H1 (cell line): ENCODE data around the gene PI4KB. TPM values are rescaled to one million over a fixed set of nuclear protein-coding genes. Genes with fewer than 3 reads are reported as not detected.

Experiments
- CTCF ChIA-PET: fragments of 300-600 bp; sonication (Branson Sonifier 250); formaldehyde crosslinking; loops from one replicate; lab custom pipeline; 2021; ENCODE audit not compliant: partially characterized antibody; lab: Charles Lee
- POLR2A ChIA-PET: fragments of 300-600 bp; sonication (Branson Sonifier 250); formaldehyde crosslinking; loops from one replicate; lab custom pipeline; 2021; ENCODE audit warnings: inconsistent platforms; ENCODE audit not compliant: partially characterized antibody; lab: Charles Lee
- DNase-seq, 2 experiments: peaks; one replicate each; pipeline versions ENCODE4 v3.0.0 to v3.0.0-alpha.2; 2010 to 2022; ENCODE audit warnings: low spot score in 2 of 2, low read depth in 1 of 2, mixed read lengths in 1 of 2
- FAIRE-seq: peaks from 2 replicates; lab custom pipeline; 2011; peaks lifted over from hg19 to GRCh38; lab: Jason Lieb, UNC
- H2AFZ ChIP-seq: 2 replicates; pipeline ENCODE4 v1.8.1; 2012; ENCODE audit warnings: low read length, inconsistent platforms
- H2AK5ac ChIP-seq: 2 replicates; pipeline ENCODE4 v1.6.1; 2013; ENCODE audit warnings: low read depth, low read length
- H2BK120ac ChIP-seq: replicated peaks from 2 replicates; pipeline ENCODE3; 2013; ENCODE audit warnings: low read depth, low read length, inconsistent platforms
- H2BK12ac ChIP-seq: 2 replicates; pipeline ENCODE4 v1.6.1; 2013; ENCODE audit warnings: low read depth, low read length
- H2BK15ac ChIP-seq: 2 replicates; pipeline ENCODE4 v1.6.1; 2013; ENCODE audit warnings: low read length
- H2BK20ac ChIP-seq: 2 replicates; pipeline ENCODE4 v1.6.1; 2013; ENCODE audit warnings: low read length
- H2BK5ac ChIP-seq: 2 replicates; pipeline ENCODE4 v1.6.1; 2013; ENCODE audit warnings: low read depth, low read length
- H3K14ac ChIP-seq: 2 replicates; pipeline ENCODE4 v1.6.1; 2013; ENCODE audit warnings: inconsistent platforms; ENCODE audit not compliant: insufficient read length
- H3K18ac ChIP-seq: 2 replicates; pipeline ENCODE4 v1.6.1; 2013; ENCODE audit warnings: low read length; ENCODE audit errors: extremely low read depth
- H3K23ac ChIP-seq: 2 replicates; pipeline ENCODE4 v1.6.1; 2013; ENCODE audit warnings: inconsistent platforms; ENCODE audit not compliant: insufficient read length
- H3K23me2 ChIP-seq: 2 replicates; pipeline ENCODE4 v1.6.1; 2013; ENCODE audit warnings: low read depth, low read length
- H3K27ac ChIP-seq: 2 replicates; pipeline ENCODE4 v1.6.1; 2011; ENCODE audit warnings: low read depth, low read length, inconsistent platforms
- H3K27me3 ChIP-seq, 4 experiments: replicated peaks in 1 of 4; 1 replicate in 1 of 4; 2 replicates in 3 of 4; pipeline versions ENCODE4 v1.6.1 to v1.8.1; 2011 to 2013; ENCODE audit warnings: low read length in 3 of 4, mild to moderate bottlenecking in 3 of 4, inconsistent platforms in 2 of 4, mixed read lengths in 2 of 4, moderate library complexity in 1 of 4; ENCODE audit not compliant: control insufficient read depth in 3 of 4, insufficient read depth in 3 of 4; ENCODE audit errors: extremely low read depth in 1 of 4
- H3K36me3 ChIP-seq, 4 experiments: 2 replicates each; pipeline versions ENCODE4 v1.6.1 to v1.8.1; 2011 to 2013; ENCODE audit warnings: mild to moderate bottlenecking in 4 of 4, low read length in 3 of 4, moderate library complexity in 2 of 4, control low read depth in 1 of 4, inconsistent platforms in 1 of 4; ENCODE audit not compliant: insufficient read depth in 4 of 4, control insufficient read depth in 2 of 4
- H3K4ac ChIP-seq: replicated peaks from 2 replicates; pipeline ENCODE3; 2013; ENCODE audit warnings: low read length, low read depth, mixed read lengths, inconsistent platforms; ENCODE audit not compliant: insufficient read length
- H3K4me1 ChIP-seq, 4 experiments: replicated peaks in 1 of 4; 1 replicate in 1 of 4; 2 replicates in 3 of 4; pipeline versions ENCODE4 v1.6.1 to v1.8.1; 2011 to 2013; ENCODE audit warnings: low read length in 3 of 4, inconsistent platforms in 2 of 4, mixed read lengths in 1 of 4; ENCODE audit not compliant: insufficient read depth in 4 of 4, control insufficient read depth in 3 of 4
- H3K4me2 ChIP-seq, 2 experiments: 2 replicates each; pipeline versions ENCODE4 v1.6.1 to v1.8.1; 2011 to 2013; ENCODE audit warnings: low read depth in 2 of 2, low read length in 2 of 2, control low read depth in 1 of 2, inconsistent platforms in 1 of 2, mild to moderate bottlenecking in 1 of 2; ENCODE audit not compliant: insufficient read depth in 1 of 2
- H3K4me3 ChIP-seq, 4 experiments: fragments of 200-600, 300-600 bp in 1 of 4; sonication (generic), shearing (Covaris generic), sonication (Bioruptor Twin) in 1 of 4; 2 replicates each; pipeline versions ENCODE4 v1.5.1 to v1.8.1; 2011 to 2016; ENCODE audit warnings: low read length in 4 of 4, low read depth in 3 of 4, control low read depth in 2 of 4, inconsistent platforms in 2 of 4, mild to moderate bottlenecking in 2 of 4, mixed read lengths in 1 of 4, moderate library complexity in 1 of 4; ENCODE audit not compliant: insufficient read depth in 2 of 4; ENCODE audit errors: extremely low read depth in 1 of 4
- H3K56ac ChIP-seq: replicated peaks from 2 replicates; pipeline ENCODE3; 2013; ENCODE audit warnings: low read depth, mild to moderate bottlenecking, mixed read lengths, low read length, inconsistent platforms; ENCODE audit not compliant: insufficient read length
- H3K79me1 ChIP-seq: 2 replicates; pipeline ENCODE4 v1.6.1; 2013; ENCODE audit warnings: low read depth, low read length, control low read depth
- H3K79me2 ChIP-seq, 2 experiments: 2 replicates each; pipeline versions ENCODE4 v1.6.1 to v1.8.1; 2012 to 2013; ENCODE audit warnings: low read length in 2 of 2, mild to moderate bottlenecking in 2 of 2, inconsistent platforms in 1 of 2; ENCODE audit not compliant: insufficient read depth in 2 of 2, control insufficient read depth in 1 of 2
- H3K9ac ChIP-seq, 4 experiments: replicated peaks in 1 of 4; 1 replicate in 1 of 4; 2 replicates in 3 of 4; pipeline versions ENCODE4 v1.6.1 to v1.8.1; 2011 to 2013; ENCODE audit warnings: low read depth in 3 of 4, low read length in 3 of 4, control low read depth in 2 of 4, mild to moderate bottlenecking in 2 of 4, moderate library complexity in 2 of 4, inconsistent platforms in 1 of 4; ENCODE audit errors: extremely low read depth in 1 of 4
- H3K9me3 ChIP-seq, 2 experiments: 2 replicates each; pipeline versions ENCODE4 v1.6.1 to v1.8.1; 2012 to 2013; ENCODE audit warnings: mild to moderate bottlenecking in 2 of 2, moderate library complexity in 2 of 2, control low read depth in 1 of 2, inconsistent platforms in 1 of 2, low read depth in 1 of 2, low read length in 1 of 2, mixed read lengths in 1 of 2; ENCODE audit not compliant: insufficient read depth in 2 of 2
- H4K20me1 ChIP-seq, 2 experiments: replicated peaks in 1 of 2; 2 replicates each; pipeline versions ENCODE3 to v1.8.1; 2011 to 2013; ENCODE audit warnings: inconsistent platforms in 2 of 2, low read length in 2 of 2, mild to moderate bottlenecking in 1 of 2; ENCODE audit not compliant: insufficient read depth in 2 of 2, control insufficient read depth in 1 of 2
- H4K5ac ChIP-seq: 2 replicates; pipeline ENCODE4 v1.6.1; 2013; ENCODE audit warnings: low read length, low read depth, mixed read lengths, inconsistent platforms; ENCODE audit not compliant: insufficient read length
- H4K8ac ChIP-seq: 2 replicates; pipeline ENCODE4 v1.8.0; 2013; ENCODE audit warnings: mild to moderate bottlenecking, moderate library complexity, low read length, inconsistent platforms; ENCODE audit not compliant: insufficient read depth; ENCODE audit errors: extremely low read depth
- H4K91ac ChIP-seq: replicated peaks from 2 replicates; pipeline ENCODE3; 2013; ENCODE audit warnings: low read length, mixed read lengths, inconsistent platforms; ENCODE audit not compliant: insufficient read length
- CHD2 ChIP-seq: IDR thresholded peaks from 2 replicates; pipeline ENCODE4 v1.6.1; 2012; ENCODE audit warnings: low read length, improper control_type of control experiment
- JUND ChIP-seq: IDR thresholded peaks from 2 replicates; pipeline ENCODE4 v1.6.1; 2011; ENCODE audit warnings: mild to moderate bottlenecking, improper control_type of control experiment, low read length
- WGBS, 2 experiments: shearing (Covaris generic) in 1 of 2; methylation state at CpG; one replicate each; pipeline versions ENCODE4 v1.1.6 to v1.1.7; 2013 to 2015; ENCODE audit warnings: low lambda C conversion rate in 2 of 2, mixed read lengths in 2 of 2, inconsistent platforms in 1 of 2, low coverage in 1 of 2, missing lambda C conversion rate in 1 of 2; ENCODE audit not compliant: insufficient replicate concordance in 2 of 2, insufficient coverage in 1 of 2, insufficient read length in 1 of 2; ENCODE audit errors: extremely low coverage in 1 of 2, missing lambda C conversion rate in 1 of 2; 5-methylcytosine and 5-hydroxymethylcytosine counted together
- polyA plus RNA-seq, 7 experiments: library from polyadenylated mRNA; depleted of rRNA in 3 of 7; stranded (reverse) in 5 of 7; unstranded in 2 of 7; fragments of >200 nt in 5 of 7; fragments of 200-250 nt in 2 of 7; gene quantifications; 1 replicate in 5 of 7; 2 replicates in 1 of 7; 4 replicates in 1 of 7; pipeline versions ENCODE4 v1.2.1 to v1.2.3, GENCODE V29; 2011 to 2013; ENCODE audit warnings: missing spikeins in 2 of 7, mixed read lengths in 2 of 7
- total RNA-seq: library from RNA; stranded (reverse); fragmentation: NEBNext Ultra II Directional; extraction: Animal tissue kit (Norgen Biotek cat#: 25700); gene quantifications from 2 replicates; pipeline ENCODE4 v1.2.1, GENCODE V29; 2021

The PI4KB gene
- total and polyA plus RNA-seq, 2 of the 8 experiments (the other 6 are each of a cell fraction or from before 2014, with no cell fraction given): 30.1 to 37.1 TPM

GRCh38 chr1:151352021-151352718 lies 25.0 kb upstream of the PI4KB start:
- Histone ChIP-seq H4K20me1 (no peaks in the 10 kb centered on the region), H3K56ac (no peak overlapping the region), H2BK12ac (no peak overlapping the region), H2BK15ac (no peak overlapping the region), H3K9ac (no peak overlapping the region), H2AK5ac (no peak overlapping the region)
- 93% methylated on average over 6 of the region's 6 CpGs; no CpG with 5 or more reads in 1 of the 2 experiments for WGBS, 2 experiments
- peak; percentile 20; the same call in 1 of the 2 replicates for TF ChIP-seq JUND
- TF ChIP-seq CHD2: no peak
- TF ChIP-seq, all 59 proteins: peak for 1
- H3K18ac ChIP-seq: no peak overlapping the region
- no peak overlapping the region for H3K27ac ChIP-seq
- 0 out of 4 replicates have a peak, but pooled peaks cover 0 to 5% of the 10 kb centered on the region in 2 experiments for H3K9me3 ChIP-seq
- no peaks in the 10 kb centered on the region for H3K79me1 ChIP-seq
- POLR2A ChIA-PET: interaction anchor here (0.7 to 1.7 kb wide), 5 partner anchors 10 to 475 kb away, joined by 3 to 6 read pairs (median 3); partner anchors contain the start of gene VPS72
- CTCF ChIA-PET: interaction anchor here (0.8 to 3.6 kb wide), 9 partner anchors 11 to 51 kb away, joined by 3 to 19 read pairs (median 4); no protein-coding TSS in a partner anchor
- H3K4me3 ChIP-seq: no peak overlapping the region
- H4K8ac ChIP-seq: no peak overlapping the region
- no peak overlapping the region for H3K14ac ChIP-seq
- no peak for DNase-seq
- no peaks in the 10 kb centered on the region for H3K27me3 ChIP-seq
- H2AFZ ChIP-seq: no peak overlapping the region
- no peak overlapping the region for H4K5ac ChIP-seq
- no peak overlapping the region for H2BK120ac ChIP-seq
- no peaks in the 10 kb centered on the region for H3K79me2 ChIP-seq
- H3K4me2 ChIP-seq: no peak overlapping the region
- no peak overlapping the region for H2BK5ac ChIP-seq
- H4K91ac ChIP-seq: no peak overlapping the region
- H2BK20ac ChIP-seq: no peak overlapping the region
- peaks cover 0 to 9% (median 7%) of the 10 kb centered on the region in 4 experiments; a peak in 4 of 7 replicates for H3K4me1 ChIP-seq
- peaks cover 4% of the 10 kb centered on the region for H3K23me2 ChIP-seq
- H3K23ac ChIP-seq: no peak overlapping the region
- no peak for FAIRE-seq
- no peak overlapping the region for H3K4ac ChIP-seq
- H3K36me3 ChIP-seq: no peaks in the 10 kb centered on the region
